OCI-LY3 (cell line): ENCODE results near the gene CCDC127.

Experiments
- CTCF ChIP-seq: fragments of 200-600, 300-600 bp; sonication (generic); IDR thresholded peaks from 2 replicates; pipeline ENCODE4 v1.5.1; 2014; ENCODE audit warnings: antibody characterized with exemption, low read length, low read depth
- EZH2phosphoT487 ChIP-seq: fragments of 200-600 bp; shearing (Covaris generic); IDR thresholded peaks from 2 replicates; pipeline ENCODE4 v1.6.1; 2018; ENCODE audit warnings: antibody characterized with exemption, mixed run types, low read depth

GRCh38 chr5:172841-173251, 45.1 kb downstream of the CCDC127 start:
- TF ChIP-seq CTCF = no peak
- TF ChIP-seq EZH2phosphoT487 = no peak
